ENCODE data around the gene NCAN.

Gene NCAN

GRCh38 chr19:19223636-19224035 is 11.9 kb downstream of the NCAN start:
- H3K36me3 Mint-ChIP-seq (ENCODE audit: low read depth) = no peaks in the 10 kb centered on the region
- peaks cover 9% of the 10 kb centered on the region for H3K27me3 Mint-ChIP-seq (ENCODE audit: low read depth)
- no peak overlapping the region for H3K27ac Mint-ChIP-seq
- H3K9me3 Mint-ChIP-seq = no peaks in the 10 kb centered on the region
- no peak for DNase-seq (ENCODE audit: low spot score)
- H3K4me1 Mint-ChIP-seq (ENCODE audit: low read depth) = peaks cover 4% of the 10 kb centered on the region
- no peak overlapping the region for H3K4me3 Mint-ChIP-seq

GRCh38 chr19:19224150-19224851 is 12.5 kb downstream of the NCAN start:
- no peak overlapping the region for H3K27ac Mint-ChIP-seq
- H3K4me3 Mint-ChIP-seq = peak overlapping the region; percentile 56

GRCh38 chr19:19224852-19225494 is 13.2 kb downstream of the NCAN start:
- Mint-ChIP-seq H3K9me3 (no peaks in the 10 kb centered on the region), H3K27me3 (ENCODE audit: low read depth) (peaks cover 9% of the 10 kb centered on the region), H3K4me1 (ENCODE audit: low read depth) (peaks cover 4% of the 10 kb centered on the region), H3K27ac (no peak overlapping the region), H3K36me3 (ENCODE audit: low read depth) (no peaks in the 10 kb centered on the region), H3K4me3 (peak overlapping the region; percentile 74)
- peak; percentile 79 for DNase-seq (ENCODE audit: low spot score)

More at GRCh38 chr19:19224150-19224851, 12.5 kb downstream of the NCAN start:
- Mint-ChIP-seq H3K36me3 (ENCODE audit: low read depth) (no peaks in the 10 kb centered on the region), H3K27me3 (ENCODE audit: low read depth) (peaks cover 9% of the 10 kb centered on the region), H3K9me3 (no peaks in the 10 kb centered on the region), H3K4me1 (ENCODE audit: low read depth) (peaks cover 4% of the 10 kb centered on the region)
- no peak for DNase-seq (ENCODE audit: low spot score)

GRCh38 chr19:19226204-19226603 is 14.4 kb downstream of the NCAN start:
- no peaks in the 10 kb centered on the region for H3K36me3 Mint-ChIP-seq (ENCODE audit: low read depth)
- H3K4me1 Mint-ChIP-seq (ENCODE audit: low read depth) = peaks cover 4% of the 10 kb centered on the region
- H3K27me3 Mint-ChIP-seq (ENCODE audit: low read depth) = peaks cover 9% of the 10 kb centered on the region
- H3K9me3 Mint-ChIP-seq = no peaks in the 10 kb centered on the region
- DNase-seq (ENCODE audit: low spot score) = no peak
- no peak overlapping the region for H3K4me3 Mint-ChIP-seq
- no peak overlapping the region for H3K27ac Mint-ChIP-seq

GRCh38 chr19:19226663-19227062 is 14.9 kb downstream of the NCAN start:
- Mint-ChIP-seq H3K36me3 (ENCODE audit: low read depth) (no peaks in the 10 kb centered on the region), H3K27me3 (ENCODE audit: low read depth) (peaks cover 9% of the 10 kb centered on the region), H3K9me3 (no peaks in the 10 kb centered on the region), H3K4me1 (ENCODE audit: low read depth) (peaks cover 4% of the 10 kb centered on the region), H3K27ac (no peak overlapping the region), H3K4me3 (no peak overlapping the region)
- no peak for DNase-seq (ENCODE audit: low spot score)

GRCh38 chr19:19227217-19227616 is 15.5 kb downstream of the NCAN start:
- no peak for DNase-seq (ENCODE audit: low spot score)
- no peak overlapping the region for H3K4me3 Mint-ChIP-seq
- H3K27me3 Mint-ChIP-seq (ENCODE audit: low read depth) = peaks cover 9% of the 10 kb centered on the region
- no peak overlapping the region for H3K27ac Mint-ChIP-seq
- H3K36me3 Mint-ChIP-seq (ENCODE audit: low read depth) = no peaks in the 10 kb centered on the region
- H3K9me3 Mint-ChIP-seq = no peaks in the 10 kb centered on the region
- peaks cover 4% of the 10 kb centered on the region for H3K4me1 Mint-ChIP-seq (ENCODE audit: low read depth)

GRCh38 chr19:19229701-19230100 is 17.9 kb downstream of the NCAN start:
- Mint-ChIP-seq H3K36me3 (ENCODE audit: low read depth) (peaks cover 1% of the 10 kb centered on the region), H3K27ac (no peak overlapping the region), H3K4me1 (ENCODE audit: low read depth) (peaks cover 4% of the 10 kb centered on the region), H3K27me3 (ENCODE audit: low read depth) (peaks cover 2% of the 10 kb centered on the region), H3K4me3 (no peak overlapping the region), H3K9me3 (peaks cover 8% of the 10 kb centered on the region)
- DNase-seq (ENCODE audit: low spot score) = no peak

GRCh38 chr19:19230999-19231398 is 19.2 kb downstream of the NCAN start:
- Mint-ChIP-seq H3K4me1 (ENCODE audit: low read depth) (no peaks in the 10 kb centered on the region), H3K27ac (no peak overlapping the region), H3K27me3 (ENCODE audit: low read depth) (peaks cover 2% of the 10 kb centered on the region), H3K36me3 (ENCODE audit: low read depth) (peaks cover 1% of the 10 kb centered on the region), H3K9me3 (peaks cover 11% of the 10 kb centered on the region), H3K4me3 (no peak overlapping the region)
- no peak for DNase-seq (ENCODE audit: low spot score)

- peaks cover 1% of the 10 kb centered on the region for H3K36me3 Mint-ChIP-seq (ENCODE audit: low read depth)
- no peak overlapping the region for H3K4me3 Mint-ChIP-seq
- no peaks in the 10 kb centered on the region for H3K4me1 Mint-ChIP-seq (ENCODE audit: low read depth)
- DNase-seq (ENCODE audit: low spot score) = no peak
- peaks cover 14% of the 10 kb centered on the region for H3K9me3 Mint-ChIP-seq
- H3K27ac Mint-ChIP-seq = no peak overlapping the region
- H3K27me3 Mint-ChIP-seq (ENCODE audit: low read depth) = peaks cover 2% of the 10 kb centered on the region
Measured at GRCh38 chr19:19232261-19232721, 20.5 kb downstream of the NCAN start.

- Mint-ChIP-seq H3K9me3 (peaks cover 14% of the 10 kb centered on the region), H3K27ac (no peak overlapping the region), H3K4me1 (ENCODE audit: low read depth) (no peaks in the 10 kb centered on the region), H3K4me3 (no peak overlapping the region), H3K27me3 (ENCODE audit: low read depth) (no peaks in the 10 kb centered on the region), H3K36me3 (ENCODE audit: low read depth) (peaks cover 1% of the 10 kb centered on the region)
- DNase-seq (ENCODE audit: low spot score) = no peak
Measured at GRCh38 chr19:19234220-19234816, 22.6 kb downstream of the NCAN start.

GRCh38 chr19:19236173-19236572 is 24.4 kb downstream of the NCAN start:
- Mint-ChIP-seq H3K36me3 (ENCODE audit: low read depth) (peaks cover 1% of the 10 kb centered on the region), H3K9me3 (peaks cover 14% of the 10 kb centered on the region), H3K27me3 (ENCODE audit: low read depth) (no peaks in the 10 kb centered on the region), H3K27ac (no peak overlapping the region), H3K4me1 (ENCODE audit: low read depth) (no peaks in the 10 kb centered on the region), H3K4me3 (no peak overlapping the region)
- DNase-seq (ENCODE audit: low spot score) = no peak

- no peaks in the 10 kb centered on the region for H3K4me1 Mint-ChIP-seq (ENCODE audit: low read depth)
- no peaks in the 10 kb centered on the region for H3K36me3 Mint-ChIP-seq (ENCODE audit: low read depth)
- H3K27me3 Mint-ChIP-seq (ENCODE audit: low read depth) = no peaks in the 10 kb centered on the region
Measured at GRCh38 chr19:19238126-19238894, 26.6 kb downstream of the NCAN start.

GRCh38 chr19:19239675-19240074 is 27.9 kb downstream of the NCAN start:
- Mint-ChIP-seq H3K9me3 (peaks cover 6% of the 10 kb centered on the region), H3K36me3 (ENCODE audit: low read depth) (no peaks in the 10 kb centered on the region), H3K4me1 (ENCODE audit: low read depth) (no peaks in the 10 kb centered on the region), H3K27ac (no peak overlapping the region), H3K4me3 (no peak overlapping the region), H3K27me3 (ENCODE audit: low read depth) (no peaks in the 10 kb centered on the region)
- DNase-seq (ENCODE audit: low spot score) = no peak

More at GRCh38 chr19:19238126-19238894, 26.6 kb downstream of the NCAN start:
- H3K27ac Mint-ChIP-seq = no peak overlapping the region
- H3K9me3 Mint-ChIP-seq = peaks cover 14% of the 10 kb centered on the region
- H3K4me3 Mint-ChIP-seq = no peak overlapping the region
- no peak for DNase-seq (ENCODE audit: low spot score)

- H3K4me3 Mint-ChIP-seq = no peak overlapping the region
- no peaks in the 10 kb centered on the region for H3K4me1 Mint-ChIP-seq (ENCODE audit: low read depth)
- no peak overlapping the region for H3K27ac Mint-ChIP-seq
- H3K27me3 Mint-ChIP-seq (ENCODE audit: low read depth) = no peaks in the 10 kb centered on the region
- peaks cover 6% of the 10 kb centered on the region for H3K9me3 Mint-ChIP-seq
- no peaks in the 10 kb centered on the region for H3K36me3 Mint-ChIP-seq (ENCODE audit: low read depth)
- no peak for DNase-seq (ENCODE audit: low spot score)
Measured at GRCh38 chr19:19240476-19240875, 28.7 kb downstream of the NCAN start.
